ENCODE data around the gene H2BK1.

The H2BK1 gene

GRCh38 chr7:151179946-151180345, 30.3 kb downstream of the H2BK1 start:
- no peak for DNase-seq (ENCODE audit: low read depth in 3 of 3, low spot score in 1 of 3)

- no peak for DNase-seq (ENCODE audit: low read depth in 3 of 3, low spot score in 1 of 3)
Measured at GRCh38 chr7:151179287-151179860, 30.9 kb downstream of the H2BK1 start.

- no peak for DNase-seq (ENCODE audit: low read depth in 3 of 3, low spot score in 1 of 3)
Measured at GRCh38 chr7:151178831-151179230, 31.5 kb downstream of the H2BK1 start.

- DNase-seq (ENCODE audit: low read depth in 3 of 3, low spot score in 1 of 3) = no peak
Measured at GRCh38 chr7:151178236-151178635, 32.1 kb downstream of the H2BK1 start.

- no peak for DNase-seq (ENCODE audit: low read depth in 3 of 3, low spot score in 1 of 3)
Measured at GRCh38 chr7:151177310-151177709, 33.0 kb downstream of the H2BK1 start.

GRCh38 chr7:151176401-151176800, 33.9 kb downstream of the H2BK1 start:
- DNase-seq (ENCODE audit: low read depth in 3 of 3, low spot score in 1 of 3) = no peak

GRCh38 chr7:151175793-151176311, 34.4 kb downstream of the H2BK1 start:
- no peak for DNase-seq (ENCODE audit: low read depth in 3 of 3, low spot score in 1 of 3)

GRCh38 chr7:151175047-151175792, 35.1 kb downstream of the H2BK1 start:
- no peak for DNase-seq (ENCODE audit: low read depth in 3 of 3, low spot score in 1 of 3)

- DNase-seq (ENCODE audit: low read depth in 3 of 3, low spot score in 1 of 3) = peak in 1 of 3 donors; percentile 22
Measured at GRCh38 chr7:151174246-151175046, 35.8 kb downstream of the H2BK1 start.

- DNase-seq (ENCODE audit: low read depth in 3 of 3, low spot score in 1 of 3) = no peak
Measured at GRCh38 chr7:151173386-151174245, 36.7 kb downstream of the H2BK1 start.

- DNase-seq (ENCODE audit: low read depth in 3 of 3, low spot score in 1 of 3) = peak; percentile 55 to 77 (median 67)
Measured at GRCh38 chr7:151172273-151173141, 37.8 kb downstream of the H2BK1 start.

- no peak for DNase-seq (ENCODE audit: low read depth in 3 of 3, low spot score in 1 of 3)
Measured at GRCh38 chr7:151168787-151169162, 41.5 kb downstream of the H2BK1 start.

GRCh38 chr7:151168003-151168786, 42.1 kb downstream of the H2BK1 start:
- DNase-seq (ENCODE audit: low read depth in 3 of 3, low spot score in 1 of 3) = peak; percentile 15 to 54 (median 24)

GRCh38 chr7:151167197-151167961, 42.9 kb downstream of the H2BK1 start, which contains the start of gene GBX1:
Gene GBX1, minus strand, starts transcription at chr7:151167694. Its CDS starts 146 bp downstream, at chr7:151167548.
- no peak for DNase-seq (ENCODE audit: low read depth in 3 of 3, low spot score in 1 of 3)

GRCh38 chr7:151166629-151167196, 43.6 kb downstream of the H2BK1 start:
- DNase-seq (ENCODE audit: low read depth in 3 of 3, low spot score in 1 of 3) = no peak

- DNase-seq (ENCODE audit: low read depth in 3 of 3, low spot score in 1 of 3) = no peak
Measured at GRCh38 chr7:151161757-151162156, 48.5 kb downstream of the H2BK1 start.
